C4-2B (cell line): ENCODE data around the gene KAT5.
"Not testable (repeated sequence)": the region's sequence is repeated elsewhere in the genome, so short reads cannot be mapped to it uniquely, and the experiment has no call there.

ENCODE experiments used
- H3K27ac ChIP-seq: fragments of 450-650 bp; 2 replicates; pipeline ENCODE4 v1.5.1; 2017
- CTCF ChIP-seq: fragments of 450-650 bp; conservative IDR thresholded peaks from 2 replicates; pipeline ENCODE4 v1.5.1; 2017; ENCODE audit warnings: mild to moderate bottlenecking
- ZFX ChIP-seq: fragments of 450-650 bp; IDR thresholded peaks from 2 replicates; pipeline ENCODE4 v1.6.1; 2017

Gene KAT5

GRCh38 chr11:65700399-65700798 lies 11.7 kb upstream of the KAT5 start:
- H3K27ac ChIP-seq, result no peak overlapping the region
- TF ChIP-seq CTCF (no peak), ZFX (no peak)

GRCh38 chr11:65701686-65702085 lies 10.4 kb upstream of the KAT5 start:
- TF ChIP-seq ZFX, result no peak
- TF ChIP-seq CTCF, result no peak
- H3K27ac ChIP-seq, result no peak overlapping the region

- H3K27ac ChIP-seq, result no peak overlapping the region
- TF ChIP-seq CTCF (no peak), ZFX (no peak)
Measured at GRCh38 chr11:65703846-65704245, 8.2 kb upstream of the KAT5 start.

GRCh38 chr11:65706303-65706763 lies 5.7 kb upstream of the KAT5 start:
- peak; percentile 85 for TF ChIP-seq CTCF
- H3K27ac ChIP-seq, result not testable (repeated sequence)

GRCh38 chr11:65707002-65707401 lies 5.0 kb upstream of the KAT5 start:
- not testable (repeated sequence) for H3K27ac ChIP-seq

GRCh38 chr11:65708451-65708850 lies 3.6 kb upstream of the KAT5 start:
- H3K27ac ChIP-seq, result no peak overlapping the region
- TF ChIP-seq CTCF (no peak), ZFX (no peak)

GRCh38 chr11:65709661-65710060 lies 2.4 kb upstream of the KAT5 start:
- no peak overlapping the region for H3K27ac ChIP-seq
- TF ChIP-seq ZFX (no peak), CTCF (no peak)

- no peak overlapping the region for H3K27ac ChIP-seq
- TF ChIP-seq CTCF (no peak), ZFX (no peak)
Measured at GRCh38 chr11:65710421-65710820, 1.6 kb upstream of the KAT5 start.
